Measurements from ENCODE around the gene AOPEP. TPM values are rescaled to one million over a fixed set of nuclear protein-coding genes. Genes with fewer than 3 reads are reported as not detected.

The AOPEP gene
- total RNA-seq, 4 donors from 2014 or later: 126 to 216 (median 136) TPM

DNA sequence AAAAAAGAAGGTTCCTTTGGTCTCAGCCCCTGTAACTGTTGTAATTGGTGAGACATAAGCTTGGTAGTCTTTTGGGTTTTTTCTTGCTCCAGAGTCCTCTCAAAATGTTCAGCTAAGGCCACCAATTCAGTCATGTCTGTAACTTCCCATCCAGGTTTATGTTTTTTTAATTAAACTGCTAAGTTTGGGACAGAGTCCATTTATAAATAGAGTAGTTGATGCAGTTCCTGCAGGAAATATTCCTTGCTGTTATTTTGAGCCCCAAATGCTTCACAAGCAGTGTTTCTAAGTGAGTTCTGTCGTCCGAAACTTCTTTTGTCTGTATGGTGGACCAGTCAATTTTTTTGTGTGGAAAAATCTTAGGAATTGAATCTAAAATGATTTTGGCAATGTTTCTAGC lies 155.0 kb downstream of the AOPEP start:
- no peak for DNase-seq
- Histone ChIP-seq H3K4me1 (peaks cover 15 to 52% of the 10 kb centered on the region in 2 donors), H3K27me3 (no peaks in the 10 kb centered on the region), H3K9me3 (no peaks in the 10 kb centered on the region), H3K4me3 (replicated peaks in 1 of 3) (no peak overlapping the region), H3K36me3 (no peaks in the 10 kb centered on the region), H3K27ac (peak overlapping the region in 1 of 3 donors; percentile 10)
- WGBS, 2 donors: 73 to 81% methylated on average over 2 of the region's 2 CpGs
- TF ChIP-seq, protein P1, sequence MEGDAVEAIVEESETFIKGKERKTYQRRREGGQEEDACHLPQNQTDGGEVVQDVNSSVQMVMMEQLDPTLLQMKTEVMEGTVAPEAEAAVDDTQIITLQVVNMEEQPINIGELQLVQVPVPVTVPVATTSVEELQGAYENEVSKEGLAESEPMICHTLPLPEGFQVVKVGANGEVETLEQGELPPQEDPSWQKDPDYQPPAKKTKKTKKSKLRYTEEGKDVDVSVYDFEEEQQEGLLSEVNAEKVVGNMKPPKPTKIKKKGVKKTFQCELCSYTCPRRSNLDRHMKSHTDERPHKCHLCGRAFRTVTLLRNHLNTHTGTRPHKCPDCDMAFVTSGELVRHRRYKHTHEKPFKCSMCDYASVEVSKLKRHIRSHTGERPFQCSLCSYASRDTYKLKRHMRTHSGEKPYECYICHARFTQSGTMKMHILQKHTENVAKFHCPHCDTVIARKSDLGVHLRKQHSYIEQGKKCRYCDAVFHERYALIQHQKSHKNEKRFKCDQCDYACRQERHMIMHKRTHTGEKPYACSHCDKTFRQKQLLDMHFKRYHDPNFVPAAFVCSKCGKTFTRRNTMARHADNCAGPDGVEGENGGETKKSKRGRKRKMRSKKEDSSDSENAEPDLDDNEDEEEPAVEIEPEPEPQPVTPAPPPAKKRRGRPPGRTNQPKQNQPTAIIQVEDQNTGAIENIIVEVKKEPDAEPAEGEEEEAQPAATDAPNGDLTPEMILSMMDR (IDR thresholded peaks at IDR 0.05): no peak
- TF ChIP-seq POLR2A (IDR thresholded peaks at IDR 0.05): no peak
- intact Hi-C loops (cut with DNase I): loop anchor here (10.0 kb wide), 1 partner anchor 113 kb away; no protein-coding TSS in a partner anchor

DNA sequence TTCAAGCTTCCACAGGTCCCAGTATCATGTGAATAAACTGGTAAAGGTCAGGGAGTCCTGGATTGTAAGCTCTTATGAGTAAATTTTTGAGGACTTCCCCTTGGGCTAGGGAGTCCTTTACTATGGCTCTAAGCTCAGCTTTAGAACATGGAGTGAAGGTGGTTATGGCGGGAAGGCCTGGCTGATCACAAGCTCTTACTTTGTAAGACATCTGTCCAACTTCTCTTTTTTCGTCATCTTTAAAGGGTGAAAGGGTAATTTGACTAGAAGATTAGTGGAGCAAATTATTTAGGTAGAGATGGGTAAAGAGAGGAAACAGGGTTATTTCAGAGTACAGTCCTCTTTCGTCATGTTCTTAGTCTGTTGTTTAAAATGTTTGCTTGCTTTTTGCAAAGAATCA lies 155.4 kb downstream of the AOPEP start:
- Histone ChIP-seq H3K36me3 (no peaks in the 10 kb centered on the region), H3K4me3 (replicated peaks in 1 of 3) (no peak overlapping the region), H3K4me1 (peaks cover 15 to 52% of the 10 kb centered on the region in 2 donors), H3K27ac (peak overlapping the region in 1 of 3 donors; percentile 10), H3K27me3 (no peaks in the 10 kb centered on the region), H3K9me3 (no peaks in the 10 kb centered on the region)
- no peak for DNase-seq
- WGBS, 2 donors: 95 to 96% methylated on average over 3 of the region's 3 CpGs
- TF ChIP-seq, protein P1 (IDR thresholded peaks at IDR 0.05): no peak
- TF ChIP-seq POLR2A (IDR thresholded peaks at IDR 0.05): no peak
- intact Hi-C loops (cut with DNase I): loop anchor here (10.0 kb wide), 1 partner anchor 113 kb away; no protein-coding TSS in a partner anchor

DNA sequence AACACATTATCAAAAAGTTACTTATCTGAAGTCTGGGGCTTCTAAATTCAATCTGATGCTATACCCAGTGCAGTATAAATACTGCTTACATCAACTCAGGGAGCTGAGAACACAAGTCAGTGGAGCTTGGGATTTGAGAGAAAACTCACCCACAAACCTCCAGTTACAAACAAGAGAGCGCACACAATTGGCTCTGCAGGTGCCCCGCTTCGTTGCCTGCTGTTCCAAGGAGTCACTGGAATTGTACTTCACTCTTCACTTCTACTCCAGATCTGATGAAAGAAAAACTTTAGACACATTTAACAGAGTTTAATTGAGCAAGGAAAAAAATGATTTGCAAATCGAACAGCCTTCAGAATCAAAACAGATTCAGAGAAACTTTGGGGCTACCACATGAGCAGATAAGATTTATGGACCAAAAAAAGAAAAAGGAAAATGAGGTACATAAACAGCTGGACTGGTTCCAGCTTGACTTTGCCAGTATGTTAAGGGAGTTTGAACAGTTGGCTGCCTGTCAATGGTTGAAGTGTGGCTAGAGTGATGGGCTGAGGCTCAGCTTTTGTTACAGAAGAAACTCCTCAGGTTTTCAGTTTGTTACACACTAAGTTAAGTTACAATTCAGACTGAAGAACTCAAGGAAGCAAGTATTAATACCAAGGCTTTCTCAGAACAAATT lies 156.6 kb downstream of the AOPEP start:
- peak; percentile 88 to 89 for DNase-seq

DNA sequence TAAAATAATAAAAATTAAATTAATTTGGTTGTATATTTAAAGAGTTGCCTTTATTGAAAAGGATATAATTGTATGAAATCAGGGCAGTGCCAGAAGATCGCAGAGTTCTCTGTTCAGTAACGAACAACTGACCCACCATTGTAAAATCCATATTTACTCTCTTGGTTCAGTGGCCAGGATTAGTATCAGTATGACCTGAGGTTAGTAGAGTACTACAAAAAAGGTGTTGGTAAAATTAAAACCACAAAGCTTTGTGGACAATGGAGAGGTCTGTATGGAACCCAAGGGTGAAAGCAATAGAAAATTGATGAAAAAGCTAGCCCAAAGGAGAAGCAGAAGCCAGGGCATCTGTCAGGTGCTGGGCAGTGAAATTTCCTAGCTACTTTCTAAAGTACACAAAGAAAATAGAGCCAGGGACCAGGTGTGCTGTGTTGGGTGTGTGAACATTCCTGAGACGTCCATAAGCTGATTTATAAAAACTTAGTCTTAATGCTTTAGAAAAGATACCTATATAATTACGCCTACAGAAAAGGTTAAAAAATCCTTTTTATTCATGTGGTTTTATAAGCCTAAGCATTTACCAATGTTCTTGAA lies 159.5 kb downstream of the AOPEP start:
- Histone ChIP-seq H3K27me3 (no peaks in the 10 kb centered on the region), H3K4me1 (peaks cover 15 to 38% of the 10 kb centered on the region in 2 donors), H3K4me3 (replicated peaks in 1 of 3) (no peak overlapping the region), H3K27ac (no peak overlapping the region), H3K9me3 (no peaks in the 10 kb centered on the region), H3K36me3 (no peaks in the 10 kb centered on the region)
- 88 to 91% methylated on average over 4 of the region's 4 CpGs for WGBS, 2 donors
- no peak for DNase-seq
- TF ChIP-seq POLR2A (IDR thresholded peaks at IDR 0.05): no peak
- TF ChIP-seq, protein P1 (IDR thresholded peaks at IDR 0.05): no peak
- intact Hi-C loops (cut with DNase I): loop anchor here (10.0 kb wide), 1 partner anchor 109 kb away; no protein-coding TSS in a partner anchor

More for the DNA sequence above, 156.6 kb downstream of the AOPEP start:
- Histone ChIP-seq H3K27me3 (no peaks in the 10 kb centered on the region), H3K4me1 (peaks cover 15 to 46% of the 10 kb centered on the region in 2 donors), H3K27ac (peak overlapping the region; percentile 37 to 82 (median 81)), H3K4me3 (replicated peaks in 1 of 3) (no peak overlapping the region), H3K36me3 (no peaks in the 10 kb centered on the region), H3K9me3 (no peaks in the 10 kb centered on the region)
- intact Hi-C loops (cut with DNase I): loop anchor here (10.0 kb wide), 1 partner anchor 112 kb away; no protein-coding TSS in a partner anchor
- peak in 1 of 2 donors; percentile 18 for TF ChIP-seq POLR2A (IDR thresholded peaks at IDR 0.05)
- TF ChIP-seq, protein P1 (IDR thresholded peaks at IDR 0.05): no peak
- 21 to 31% methylated on average over 4 of the region's 4 CpGs for WGBS, 2 donors

DNA sequence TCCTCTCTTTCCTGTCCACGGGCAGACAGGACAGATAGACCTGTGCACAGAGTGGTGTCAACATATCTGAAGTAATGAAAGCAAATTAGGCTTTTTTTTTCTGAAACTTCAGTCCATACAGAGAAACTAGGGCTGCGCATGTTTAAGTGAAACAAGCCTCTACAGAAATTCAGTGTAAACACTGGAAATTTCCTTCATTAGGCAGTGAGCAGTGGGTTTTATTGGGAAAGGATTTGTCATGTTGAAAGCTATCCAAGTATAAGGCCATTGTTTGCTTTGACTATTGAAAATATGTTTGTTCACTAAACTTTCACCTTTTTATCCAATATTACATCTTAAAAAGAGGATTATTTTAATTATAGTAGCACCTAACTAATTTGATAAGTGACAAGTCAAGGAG lies 161.2 kb downstream of the AOPEP start:
- intact Hi-C loops (cut with DNase I): loop anchor here (10.0 kb wide), 1 partner anchor 107 kb away; no protein-coding TSS in a partner anchor
- DNase-seq: no peak
- 94 to 95% methylated on average over 2 of the region's 2 CpGs for WGBS, 2 donors

More for the DNA sequence above, 161.2 kb downstream of the AOPEP start:
- Histone ChIP-seq H3K4me1 (peaks cover 11 to 20% of the 10 kb centered on the region in 2 donors), H3K9me3 (no peaks in the 10 kb centered on the region), H3K27me3 (no peaks in the 10 kb centered on the region), H3K27ac (no peak overlapping the region), H3K4me3 (replicated peaks in 1 of 3) (no peak overlapping the region), H3K36me3 (no peaks in the 10 kb centered on the region)
- TF ChIP-seq, protein P1 (IDR thresholded peaks at IDR 0.05): no peak
- TF ChIP-seq POLR2A (IDR thresholded peaks at IDR 0.05): no peak

All from thyroid gland (tissue), 4 donors.